ENCODE data around the gene C20orf144.
A peak's percentile ranks its signal among the peaks of the same experiment; 100 is the strongest.

C20orf144 gene

GRCh38 chr20:33649201-33649681 lies 12.9 kb upstream of the C20orf144 start:
- DNase-seq, result no peak

DNA sequence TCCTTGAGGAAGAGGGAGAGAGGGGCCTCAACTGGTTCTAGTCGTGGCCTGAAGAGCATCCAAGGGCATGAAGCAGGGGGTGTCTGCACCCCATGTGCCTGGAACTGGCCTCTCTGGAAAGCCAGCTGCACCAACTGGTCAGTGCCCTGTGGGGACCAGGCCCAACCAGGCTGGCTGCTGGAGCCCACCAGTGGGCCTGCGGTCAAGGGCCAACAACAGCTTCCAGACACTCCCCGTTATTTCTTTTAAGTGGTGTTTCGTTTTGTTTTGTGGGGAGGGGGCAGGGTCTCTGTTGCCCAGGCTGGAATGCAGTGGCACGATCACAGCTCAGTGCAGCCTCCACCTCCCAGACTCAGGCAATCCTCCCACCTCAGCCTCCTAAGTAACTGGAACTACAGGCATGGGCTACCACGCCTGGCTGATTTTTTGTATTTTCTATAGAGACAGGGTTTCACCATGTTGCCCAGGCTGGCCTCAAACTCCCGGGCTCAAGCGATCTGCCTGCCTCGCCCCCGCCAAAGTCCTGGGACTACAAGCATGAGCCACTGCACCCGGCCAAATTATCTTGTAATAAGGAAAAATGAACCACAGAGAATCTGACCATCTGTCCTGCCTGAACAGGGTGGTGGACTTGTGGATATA lies 11.9 kb upstream of the C20orf144 start:
- DNase-seq, result no peak

DNA sequence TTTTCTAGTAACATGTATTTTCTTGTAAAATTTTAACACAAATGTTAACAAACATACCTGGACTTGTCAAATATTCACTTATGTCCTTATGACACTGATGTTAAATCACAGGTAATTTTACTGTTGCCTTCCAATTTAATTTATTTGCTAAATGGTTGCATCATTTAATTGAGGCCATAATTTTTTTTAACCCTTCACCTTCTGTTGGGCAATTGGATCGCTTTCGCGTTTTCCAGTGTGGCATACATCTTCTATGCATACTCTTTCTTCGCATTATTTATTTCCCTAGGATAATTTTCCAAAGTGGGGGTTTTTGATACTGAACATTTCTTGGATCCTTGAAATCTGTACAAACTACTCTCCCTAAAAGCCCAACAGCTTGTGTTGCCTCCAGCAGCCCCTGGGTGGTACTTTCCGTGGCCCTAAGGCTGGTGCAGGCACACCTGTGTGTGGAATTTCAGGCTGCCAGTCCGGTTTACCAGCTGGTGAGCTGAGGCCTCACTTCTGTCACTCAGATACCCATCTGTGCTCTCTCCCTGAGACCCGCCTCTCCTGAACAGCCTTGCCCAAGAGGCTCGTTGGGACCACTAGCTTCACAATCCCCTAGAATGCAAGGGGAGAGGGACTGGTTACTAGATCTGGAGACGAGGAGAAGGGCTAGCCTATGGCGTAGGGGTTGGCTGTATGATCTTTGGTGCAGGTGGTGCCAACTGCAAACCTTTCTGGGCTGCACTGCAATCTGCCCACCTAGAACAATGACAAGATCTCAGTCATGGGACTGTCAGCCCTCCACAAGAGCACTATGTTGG lies 11.2 kb upstream of the C20orf144 start:
- DNase-seq, result no peak

DNA sequence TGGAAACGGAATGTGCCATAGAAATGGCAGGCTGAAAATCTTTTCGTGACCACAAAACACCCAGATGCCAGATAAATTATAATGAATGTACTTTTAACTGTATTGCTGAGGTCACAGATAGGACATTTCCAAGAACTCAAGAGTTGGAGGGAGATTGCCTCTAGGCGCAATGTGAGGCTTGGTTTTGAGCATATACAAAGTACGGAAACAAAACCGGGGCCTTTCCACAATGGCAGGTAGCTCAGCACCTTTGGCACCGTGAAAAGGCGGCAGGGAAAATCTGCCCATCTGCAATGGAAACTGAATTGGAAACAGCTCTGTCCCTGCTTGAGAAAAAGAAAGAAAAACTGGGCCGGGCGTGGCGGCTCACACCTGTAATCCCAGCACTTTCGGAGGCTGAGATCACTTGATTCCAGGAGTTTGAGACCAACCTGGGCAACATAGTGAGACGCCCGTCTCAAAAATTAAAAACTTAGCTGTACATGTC lies 10.5 kb upstream of the C20orf144 start:
- DNase-seq, result no peak

- DNase-seq, result peak; percentile 78
Observed at GRCh38 chr20:33653218-33653899, 8.8 kb upstream of the C20orf144 start.

- DNase-seq, result no peak
Observed at GRCh38 chr20:33653900-33654596, 8.1 kb upstream of the C20orf144 start.

DNA sequence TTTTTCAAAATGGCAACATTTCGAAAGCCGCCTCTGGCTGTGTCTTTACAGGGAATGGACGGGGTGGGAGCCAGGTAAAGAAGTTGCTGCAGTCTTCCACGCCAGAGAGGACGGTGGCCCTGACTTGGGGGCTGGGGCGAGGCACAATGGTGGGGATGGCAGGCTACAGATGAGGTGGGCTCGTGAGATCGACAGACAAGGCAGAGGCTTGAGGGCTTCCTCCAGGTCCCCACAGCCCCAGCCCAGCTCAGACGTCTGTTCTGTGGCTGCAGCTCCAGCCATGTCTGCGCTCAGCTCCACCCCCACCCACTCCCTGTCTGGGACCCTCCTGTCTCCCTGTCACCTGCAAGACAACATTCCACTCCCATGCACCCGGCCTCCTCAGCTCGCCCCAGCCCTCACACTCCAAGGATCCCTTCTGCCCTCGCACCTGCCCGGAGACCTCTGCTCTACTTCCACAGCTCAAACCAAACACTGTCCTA lies 7.4 kb upstream of the C20orf144 start:
- DNase-seq, result no peak

GRCh38 chr20:33655164-33655563 lies 7.0 kb upstream of the C20orf144 start:
- no peak for DNase-seq

DNA sequence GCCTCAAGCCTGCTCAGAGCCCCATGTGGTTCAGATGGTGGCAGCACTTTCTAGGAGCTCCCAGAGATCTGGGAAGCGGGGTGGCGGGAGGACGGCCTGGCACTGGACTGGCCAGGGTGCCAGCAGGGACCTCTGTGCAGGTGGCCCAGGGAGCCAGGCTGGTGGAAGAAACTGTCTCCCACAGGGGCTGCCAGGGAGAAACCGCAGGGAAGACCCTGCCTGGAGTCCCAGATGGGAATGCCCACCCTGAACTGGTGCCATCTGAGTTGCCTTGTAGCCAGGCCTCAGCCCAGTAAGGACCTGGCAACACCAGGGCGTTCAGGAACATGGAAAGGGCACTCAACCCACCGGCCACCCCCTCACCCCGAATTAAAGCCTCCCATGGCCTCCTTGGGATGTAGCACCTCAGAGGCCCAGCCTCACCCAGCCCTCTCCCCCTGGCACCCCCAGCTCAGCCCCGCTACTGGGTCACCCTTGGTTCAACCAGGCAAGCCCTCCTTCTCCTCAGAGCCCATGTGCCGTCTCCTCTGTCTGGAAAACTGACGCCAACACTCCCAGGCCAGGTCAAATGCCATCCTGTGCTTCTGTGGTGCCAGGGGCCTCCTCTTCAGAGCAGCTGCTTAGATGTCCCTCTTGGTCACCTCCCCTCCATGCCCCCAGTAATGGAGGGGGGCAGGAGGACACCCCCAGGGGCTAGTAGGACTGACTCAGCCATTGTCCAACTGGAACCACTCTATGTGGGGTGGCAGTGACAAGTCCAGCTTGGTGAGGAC lies 5.9 kb upstream of the C20orf144 start:
- no peak for DNase-seq

GRCh38 chr20:33656783-33657703 lies 5.1 kb upstream of the C20orf144 start:
- DNase-seq, result no peak

DNA sequence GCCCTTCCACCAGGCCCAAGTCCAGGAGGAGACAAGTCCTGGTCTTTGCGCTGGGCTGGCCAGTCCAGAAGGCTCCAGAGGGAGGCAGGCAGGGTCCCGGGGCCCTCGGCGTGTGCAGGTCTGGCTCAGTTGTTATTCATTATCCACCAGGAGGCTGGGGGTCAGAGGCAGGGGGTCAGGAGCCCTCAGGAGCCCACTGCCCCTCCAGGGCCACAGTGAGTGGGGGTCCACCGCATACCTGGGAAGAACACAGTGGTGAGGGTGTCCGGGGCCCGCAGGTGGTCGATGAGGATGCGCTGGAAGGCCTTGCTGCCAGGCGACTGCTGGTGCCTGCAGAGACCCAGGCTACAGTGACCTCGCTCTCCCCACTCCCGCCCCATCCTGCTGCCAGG lies 4.4 kb upstream of the C20orf144 start:
- DNase-seq, result no peak

- no peak for DNase-seq
Observed at GRCh38 chr20:33658510-33658909, 3.6 kb upstream of the C20orf144 start.

GRCh38 chr20:33658929-33659328 lies 3.2 kb upstream of the C20orf144 start:
- no peak for DNase-seq

DNA sequence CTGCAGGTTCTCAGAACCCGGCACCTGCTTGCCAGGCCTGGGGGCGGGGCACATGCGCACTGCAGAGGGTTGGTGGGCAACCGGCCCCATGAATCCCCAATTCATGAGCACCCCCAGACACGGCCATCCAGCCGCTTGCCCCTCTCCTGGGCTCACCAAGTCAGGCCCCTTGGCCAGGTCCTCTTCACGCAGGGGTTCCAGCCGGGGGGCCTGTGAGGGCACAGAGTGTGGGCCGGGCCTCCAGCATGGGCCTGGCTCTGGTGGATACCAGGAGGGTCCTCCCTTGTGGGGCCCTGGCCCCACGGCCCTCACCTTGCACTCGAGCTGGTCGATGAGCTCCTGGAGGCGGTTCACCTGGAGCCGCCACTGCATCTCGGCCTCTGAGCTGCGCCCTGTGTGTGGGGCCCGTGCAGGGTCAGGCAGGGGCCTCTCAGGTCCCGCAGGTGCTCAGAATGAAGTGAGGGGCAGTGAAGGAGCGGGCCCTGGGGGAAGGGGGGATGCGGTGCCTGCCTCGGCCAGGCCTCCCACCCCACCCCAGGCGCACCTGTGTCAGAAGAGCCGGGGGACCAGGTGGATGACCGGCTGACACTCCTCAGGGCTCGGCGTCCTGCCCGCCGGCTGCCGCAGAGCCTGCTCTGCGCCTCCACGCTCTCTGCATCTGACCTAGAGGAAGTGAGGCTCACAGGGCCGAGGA lies 2.6 kb upstream of the C20orf144 start:
- no peak for DNase-seq

DNA sequence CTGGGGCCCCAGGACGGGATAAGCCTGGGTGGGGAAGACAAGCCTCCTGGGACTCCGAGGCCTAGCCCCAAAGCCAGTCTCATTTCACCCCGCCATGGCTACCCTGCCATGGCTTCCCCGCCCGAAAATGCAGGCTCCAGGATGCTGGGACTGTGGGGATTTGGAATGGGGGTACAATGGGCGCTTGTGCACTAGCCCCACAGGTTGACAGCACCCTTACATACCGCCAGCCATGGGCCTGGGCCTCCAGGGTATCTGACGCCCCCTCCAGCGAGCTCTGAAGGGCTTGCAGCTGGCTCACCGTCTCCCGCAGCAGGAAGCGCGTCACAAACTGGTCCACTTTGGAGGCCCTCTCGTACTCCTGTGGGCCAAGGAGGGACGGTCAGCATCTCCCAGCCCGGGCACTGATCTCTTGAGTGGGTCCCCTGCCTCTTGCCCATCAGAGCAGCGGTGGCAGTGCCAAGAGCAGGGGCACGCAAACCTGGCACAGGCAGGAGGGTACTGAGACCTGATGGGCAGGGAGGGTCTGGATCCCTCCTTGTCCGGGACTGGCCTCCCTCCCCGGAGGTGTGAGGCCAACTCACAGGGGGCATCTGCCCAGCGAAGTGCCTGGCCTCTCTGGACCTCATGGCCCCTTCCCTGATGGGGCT lies 2.0 kb upstream of the C20orf144 start:
- no peak for DNase-seq

GRCh38 chr20:33660685-33661058 lies 1.5 kb upstream of the C20orf144 start:
- DNase-seq, result no peak

GRCh38 chr20:33663161-33664084 lies 1.3 kb downstream of the C20orf144 start:
- DNase-seq, result peak; percentile 87

Measured in right kidney (tissue), 1 donor.